ENCODE data around the gene PGGHG.

The PGGHG gene

DNA sequence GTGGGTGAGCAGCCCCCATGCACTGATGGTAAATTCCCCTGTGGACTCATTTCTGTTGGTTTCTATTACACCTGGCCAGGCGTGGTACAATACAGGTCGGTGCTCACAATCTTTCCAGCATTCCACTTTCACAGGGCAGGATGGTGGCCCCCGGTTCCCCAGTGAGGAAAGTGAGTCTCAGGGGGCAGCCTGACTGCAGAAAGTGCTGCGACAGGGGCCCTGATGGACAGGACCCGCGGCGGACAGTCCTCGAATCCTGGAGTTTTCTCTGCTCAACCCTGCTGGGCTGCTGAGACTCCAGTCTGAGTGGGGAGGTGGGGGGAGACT is 3.1 kb upstream of the PGGHG start:
- no peak for DNase-seq

DNA sequence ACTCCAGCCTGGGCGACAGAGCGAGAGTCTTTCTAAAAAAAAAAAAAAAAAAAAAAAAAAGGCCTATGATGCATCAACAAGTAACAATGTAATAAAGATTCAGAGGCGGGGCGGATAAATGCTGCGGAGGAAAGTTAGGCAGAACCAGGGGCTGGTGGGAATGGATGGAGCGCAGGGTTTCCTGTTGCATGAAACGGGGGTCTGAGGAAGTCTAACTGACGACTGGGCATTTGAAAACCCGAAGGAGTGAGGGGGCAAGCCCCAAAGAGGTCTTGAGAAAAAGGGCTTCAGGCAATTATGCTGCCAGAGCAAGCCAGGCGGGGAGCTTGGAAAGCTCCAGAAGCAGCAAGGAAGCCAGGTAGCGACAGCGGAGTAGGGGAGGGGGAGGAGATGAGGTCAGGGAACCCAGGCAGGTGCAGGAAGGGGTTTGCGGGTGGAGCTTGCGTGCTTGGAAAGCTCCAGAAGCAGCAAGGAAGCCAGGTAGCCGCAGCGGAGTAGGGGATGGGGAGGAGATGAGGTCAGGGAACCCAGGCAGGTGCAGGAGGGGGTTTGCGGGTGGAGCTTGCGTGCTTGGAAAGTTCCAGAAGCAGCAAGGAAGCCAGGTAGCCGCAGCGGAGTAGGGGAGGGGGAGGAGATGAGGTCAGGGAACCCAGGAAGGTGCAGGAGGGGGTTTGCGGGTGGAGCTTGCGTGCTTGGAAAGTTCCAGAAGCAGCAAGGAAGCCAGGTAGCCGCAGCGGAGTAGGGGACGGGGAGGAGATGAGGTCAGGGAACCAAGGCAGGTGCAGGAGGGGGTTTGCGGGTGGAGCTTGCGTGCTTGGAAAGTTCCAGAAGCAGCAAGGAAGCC is 1.7 kb upstream of the PGGHG start:
- peak; percentile 55 to 68 for DNase-seq

DNA sequence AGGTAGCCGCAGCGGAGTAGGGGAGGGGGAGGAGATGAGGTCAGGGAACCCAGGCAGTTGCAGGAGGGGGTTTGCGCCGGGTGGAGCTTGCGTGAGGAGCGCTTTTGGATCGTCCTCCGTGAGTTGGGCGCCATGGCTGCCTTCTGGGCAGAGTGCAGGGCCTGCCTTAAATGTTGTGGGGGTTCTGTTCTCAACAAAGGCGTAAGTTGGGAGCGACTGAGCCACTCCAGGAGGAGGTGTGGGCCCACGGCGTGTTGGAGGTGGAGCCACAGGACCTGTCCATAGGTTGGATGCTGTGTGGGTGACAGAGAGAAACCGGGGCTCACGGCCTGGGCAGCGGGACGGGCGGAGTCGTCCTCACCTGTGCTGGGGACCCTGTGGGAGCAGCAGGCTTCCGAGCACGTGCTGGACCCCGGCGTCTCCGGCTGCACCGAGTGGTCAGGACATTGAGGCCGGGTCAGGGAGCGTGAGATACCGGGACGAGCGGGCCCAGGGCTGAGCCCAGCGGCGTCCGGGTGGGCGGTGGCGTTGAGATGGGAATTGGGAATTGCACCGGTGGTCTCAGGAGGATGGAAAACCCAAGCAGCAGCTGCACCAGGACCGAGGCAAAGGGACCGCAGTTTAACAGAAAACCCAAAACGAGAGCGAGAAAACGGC is 977 bp upstream of the PGGHG start:
- peak; percentile 54 to 69 for DNase-seq

DNA sequence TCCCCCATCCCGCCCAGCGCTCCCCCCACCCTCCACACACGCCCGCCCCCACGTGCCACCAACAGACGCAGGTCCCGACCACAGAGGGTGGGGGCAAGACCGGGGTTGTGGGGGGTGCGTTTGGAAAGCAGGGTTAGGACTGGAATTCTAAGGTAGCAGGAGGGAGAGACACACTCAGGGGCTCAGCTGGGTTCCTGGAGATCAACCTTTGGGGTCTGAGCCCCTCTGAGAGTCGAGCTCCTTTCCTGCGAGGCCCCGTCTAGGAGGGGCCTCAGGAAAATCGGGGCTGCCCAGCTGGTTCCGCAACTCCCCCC is 429 bp downstream of the PGGHG start:
- peak; percentile 46 to 58 for DNase-seq

- no peak for DNase-seq
Measured at GRCh38 chr11:289712-290620, 1.0 kb downstream of the PGGHG start.

DNA sequence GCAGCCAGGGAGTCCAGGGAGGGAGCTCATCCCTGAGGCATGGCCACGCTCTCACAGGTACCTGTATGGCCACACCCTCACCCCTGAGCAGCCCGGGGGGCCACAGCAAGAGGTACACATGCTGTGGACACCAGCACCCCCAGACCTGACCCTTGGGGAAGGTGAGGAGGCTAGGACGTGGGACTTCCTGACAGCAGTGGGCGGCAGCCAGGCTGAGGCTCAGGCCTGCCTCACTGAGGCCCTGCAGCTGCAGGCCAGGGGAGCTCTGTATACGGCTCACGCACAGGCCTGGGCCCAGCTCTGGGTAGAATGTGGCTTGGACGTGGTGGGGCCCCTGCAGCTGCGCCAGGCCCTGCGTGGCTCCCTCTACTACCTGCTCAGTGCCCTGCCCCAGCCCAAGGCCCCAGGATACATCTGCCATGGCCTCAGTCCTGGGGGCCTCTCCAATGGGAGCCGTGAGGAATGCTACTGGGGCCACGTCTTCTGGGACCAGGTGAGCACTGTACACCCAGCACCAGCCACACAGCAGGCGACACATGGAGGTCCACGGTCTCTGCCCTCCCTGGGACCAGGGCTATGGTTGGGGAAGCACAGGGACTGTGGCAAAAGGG is 1.8 kb downstream of the PGGHG start:
- DNase-seq = no peak

- DNase-seq = no peak
Measured at GRCh38 chr11:291281-292210, 2.6 kb downstream of the PGGHG start.

- no peak for DNase-seq
Measured at GRCh38 chr11:292211-293121, 3.5 kb downstream of the PGGHG start.

GRCh38 chr11:293271-293851 is 4.4 kb downstream of the PGGHG start:
- DNase-seq = no peak

DNA sequence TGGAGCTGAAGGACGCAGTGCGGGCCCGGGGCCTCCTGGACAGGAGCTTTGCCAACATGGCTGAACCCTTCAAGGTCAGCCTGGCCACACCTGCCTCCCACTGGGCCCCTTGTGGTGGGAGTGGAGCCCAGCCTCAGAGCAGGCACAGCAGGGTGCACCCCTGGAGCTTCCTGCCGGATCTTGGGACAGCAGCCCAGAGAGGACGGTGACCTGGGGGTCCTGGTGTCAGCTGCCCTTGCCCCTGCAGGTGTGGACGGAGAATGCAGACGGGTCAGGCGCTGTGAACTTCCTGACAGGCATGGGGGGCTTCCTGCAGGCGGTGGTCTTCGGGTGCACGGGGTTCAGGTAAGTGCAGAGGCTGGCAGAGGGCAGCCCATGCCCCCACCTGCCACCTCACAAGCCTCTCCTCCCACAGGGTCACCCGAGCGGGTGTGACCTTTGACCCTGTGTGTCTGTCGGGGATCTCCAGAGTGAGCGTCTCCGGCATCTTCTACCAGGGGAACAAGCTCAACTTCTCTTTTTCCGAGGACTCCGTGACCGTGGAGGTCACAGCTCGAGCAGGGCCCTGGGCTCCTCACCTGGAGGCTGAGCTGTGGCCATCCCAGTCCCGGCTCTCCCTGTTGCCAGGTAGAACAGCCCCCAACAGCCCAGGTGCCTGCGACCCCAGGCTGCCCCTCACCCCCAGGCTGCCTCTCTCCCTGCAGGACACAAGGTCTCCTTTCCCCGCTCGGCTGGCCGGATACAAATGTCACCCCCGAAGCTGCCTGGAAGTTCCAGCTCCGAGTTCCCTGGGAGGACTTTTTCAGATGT is 5.1 kb downstream of the PGGHG start:
- no peak for DNase-seq

DNA sequence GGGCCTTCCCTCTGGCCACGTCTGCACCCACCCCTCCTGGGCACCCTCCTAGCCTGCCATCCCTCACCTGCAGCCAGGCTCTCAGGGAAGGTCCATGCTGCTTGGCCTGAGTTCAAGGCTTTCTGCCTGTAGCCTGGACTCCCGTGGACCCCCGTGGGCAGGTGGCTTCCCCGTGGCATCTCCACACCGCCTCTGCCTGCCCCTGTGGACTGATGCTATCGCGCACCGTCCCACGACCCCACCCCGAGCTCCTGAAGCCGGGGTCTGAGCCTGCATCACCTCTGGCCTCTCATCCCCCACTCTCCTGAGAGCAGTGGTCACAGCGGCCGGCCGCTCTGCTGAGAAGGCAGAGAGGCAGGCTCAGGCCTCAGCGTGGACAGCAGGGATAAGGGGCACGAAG is 5.9 kb downstream of the PGGHG start:
- no peak for DNase-seq

DNA sequence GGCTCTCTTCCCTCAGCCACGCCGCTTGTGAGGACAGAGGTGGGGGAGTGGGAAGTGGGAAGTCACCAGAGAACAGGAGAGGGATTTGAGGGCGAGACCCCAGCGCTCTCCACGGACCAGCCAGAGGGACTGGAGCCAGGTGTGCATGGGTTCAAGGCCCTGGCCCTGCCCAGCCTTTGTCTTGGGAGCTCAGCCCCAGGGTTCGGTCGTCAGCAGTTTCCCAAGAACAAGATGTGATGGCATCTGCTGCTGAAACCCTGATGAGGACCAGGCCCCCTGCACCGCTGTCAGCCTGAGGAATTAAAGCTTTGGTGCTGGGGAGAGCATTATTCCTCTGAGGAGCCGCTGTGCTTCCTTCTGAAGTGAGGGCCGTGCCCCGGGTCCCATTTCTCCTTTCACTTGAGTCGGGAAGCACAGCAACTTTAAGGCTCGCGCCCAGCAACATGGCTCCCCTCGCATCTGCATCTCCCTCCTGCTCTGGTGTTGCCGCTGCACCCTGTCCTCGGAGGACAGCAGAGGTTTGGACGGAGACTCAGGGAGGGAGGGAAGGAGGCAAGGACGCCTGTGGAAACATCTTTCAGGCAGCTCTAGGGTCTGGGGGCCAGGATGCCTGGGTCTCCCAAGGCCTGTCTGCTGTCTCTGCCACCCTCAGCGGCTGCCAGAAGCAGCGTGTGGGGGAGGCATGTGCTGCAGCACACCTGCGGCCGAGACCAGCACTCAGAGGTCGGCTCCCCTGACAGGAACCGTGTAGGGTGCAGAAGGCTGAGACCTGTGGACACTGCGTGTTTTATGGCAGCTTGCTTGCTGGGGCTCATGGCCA is 6.6 kb downstream of the PGGHG start:
- no peak for DNase-seq

GRCh38 chr11:296171-297050 is 7.5 kb downstream of the PGGHG start:
- DNase-seq = peak in 1 of 2 donors; percentile 2

GRCh38 chr11:297051-297585 is 8.2 kb downstream of the PGGHG start:
- peak in 1 of 2 donors; percentile 3 for DNase-seq

DNA sequence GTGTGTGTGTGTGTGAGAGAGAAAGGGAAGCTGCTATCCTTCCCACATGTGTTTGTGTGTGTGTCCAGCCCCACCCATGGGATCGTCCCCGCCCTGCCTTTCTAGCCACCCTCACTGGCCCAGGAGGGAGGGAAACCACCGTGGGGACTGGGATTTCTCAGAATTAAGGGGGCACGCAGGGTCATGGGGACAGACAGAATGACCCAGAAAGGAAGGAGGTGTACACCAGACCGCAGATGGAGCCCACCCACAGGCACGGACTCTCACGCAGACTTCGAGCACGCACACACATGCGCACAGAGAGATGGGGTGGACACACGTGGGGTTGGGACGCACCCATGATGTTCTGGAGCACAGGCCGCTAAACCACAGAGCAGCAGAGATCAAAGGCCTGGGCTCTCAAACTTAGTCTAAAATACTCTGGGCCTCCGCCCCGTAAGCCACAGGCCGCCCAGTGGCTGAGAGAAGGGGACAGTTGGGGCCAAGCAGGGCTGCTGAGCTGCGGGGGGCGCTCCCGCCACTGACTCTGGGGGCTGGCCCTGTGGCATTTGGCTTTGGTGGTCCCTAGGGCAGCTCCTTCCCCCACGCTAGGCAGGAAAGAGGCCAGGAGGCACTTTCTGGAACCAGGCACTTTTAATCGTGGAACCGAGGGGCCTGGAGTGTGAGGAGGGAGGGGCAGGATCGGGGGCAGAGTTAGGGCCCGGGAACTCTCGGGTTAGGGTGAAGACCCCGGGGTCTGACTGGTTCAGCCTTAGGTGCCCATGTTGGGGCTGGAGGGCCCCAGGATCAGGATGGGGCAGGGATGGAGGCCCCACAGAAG is 8.9 kb downstream of the PGGHG start:
- peak in 1 of 2 donors; percentile 41 for DNase-seq

DNA sequence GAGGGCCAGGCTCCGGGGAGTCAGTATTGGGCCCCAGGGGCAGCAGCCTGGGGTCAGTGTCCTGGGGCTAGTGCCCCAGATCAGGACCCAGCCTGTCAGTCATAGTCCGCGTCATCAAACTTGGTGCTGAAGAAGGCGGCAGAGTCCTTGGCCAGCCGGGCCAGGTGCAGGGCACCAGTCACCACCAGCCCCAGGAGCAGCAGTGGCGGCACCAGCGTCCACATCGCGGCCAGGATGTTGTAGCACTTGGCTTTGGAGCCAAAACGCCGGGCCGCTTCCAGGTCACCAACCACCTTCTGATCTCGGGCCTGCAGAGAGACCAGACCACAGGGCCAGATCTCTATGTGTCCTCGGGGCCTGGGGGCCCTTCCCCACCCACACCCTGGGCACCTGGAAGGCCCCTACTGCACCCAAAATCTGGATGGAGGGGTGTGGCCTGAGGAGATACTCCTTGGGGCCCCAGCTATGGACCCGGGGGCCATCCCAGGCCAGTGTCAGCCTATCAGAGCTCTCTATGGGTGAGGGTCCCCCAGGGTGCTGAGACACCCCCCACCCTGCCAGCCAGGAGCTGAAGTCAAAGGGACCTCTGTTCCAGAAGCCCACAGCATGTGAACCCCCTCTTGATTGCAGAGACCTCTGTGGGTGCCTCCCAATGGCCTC is 9.6 kb downstream of the PGGHG start:
- peak in 1 of 2 donors; percentile 10 for DNase-seq

Measured in activated CD4-positive, alpha-beta T cell treated with anti-CD3 and anti-CD28 coated beads for 4 hours (primary cell).